HEK293 (cell line): ENCODE results near the gene GMPPB.
"Not testable (repeated sequence)": the region's sequence is repeated elsewhere in the genome, so short reads cannot be mapped to it uniquely, and the experiment has no call there.

ENCODE experiments used
- CTCF ChIA-PET: fragments of 350-600 bp; formaldehyde crosslinking; extraction: SDS; loops from one replicate; lab custom pipeline; 2021; ENCODE audit warnings: antibody characterized with exemption; lab: Yijun Ruan, JAX
- POLR2A ChIA-PET: fragments of 300-600 bp; formaldehyde crosslinking; extraction: SDS; loops from one replicate; lab custom pipeline; 2020; ENCODE audit warnings: antibody characterized with exemption, inconsistent platforms; lab: Yijun Ruan, JAX
- H3K27ac ChIP-seq: fragments of 200-500 bp; sonication (Bioruptor generic); 2 replicates; pipeline ENCODE4 v1.5.1; 2014; ENCODE audit warnings: low read depth, low read length, control low read depth, inconsistent platforms; ENCODE audit errors: extremely low read depth
- H3K36me3 ChIP-seq, 2 experiments: fragments of 200-500 bp in 1 of 2; sonication (Bioruptor generic) in 1 of 2; 1 replicate in 1 of 2; 2 replicates in 1 of 2; pipeline ENCODE4 v1.5.1; 2014 to 2017; ENCODE audit warnings: inconsistent platforms in 2 of 2, low read length in 2 of 2; ENCODE audit not compliant: control insufficient read depth in 2 of 2, insufficient read depth in 1 of 2
- H3K4me1 ChIP-seq: fragments of 200-500 bp; sonication (Bioruptor generic); 2 replicates; pipeline ENCODE4 v1.5.1; 2014; ENCODE audit warnings: mild to moderate bottlenecking, low read length, inconsistent platforms; ENCODE audit not compliant: control insufficient read depth, insufficient read depth
- H3K4me3 ChIP-seq: 2 replicates; pipeline ENCODE4 v1.5.1; 2011; ENCODE audit warnings: low read depth, mild to moderate bottlenecking, control low read depth, low read length, moderate library complexity
- H3K9me3 ChIP-seq: fragments of 200-500 bp; sonication (Bioruptor generic); 2 replicates; pipeline ENCODE4 v1.5.1; 2014; ENCODE audit warnings: low read depth, low read length, inconsistent platforms; ENCODE audit not compliant: control insufficient read depth, insufficient read depth
- KLF10 ChIP-seq: fragments of 450-650 bp; IDR thresholded peaks from 2 replicates; pipeline ENCODE4 v1.5.1; 2018; ENCODE audit warnings: missing biosample characterization, mild to moderate bottlenecking, missing genetic modification characterization
- ZNF16 ChIP-seq: fragments of 450-650 bp; formaldehyde crosslinking; IDR thresholded peaks from 2 replicates; pipeline ENCODE4 v1.5.1; 2016; ENCODE audit warnings: low read depth, missing biosample characterization, missing genetic modification characterization
- ZNF544 ChIP-seq: fragments of 450-650 bp; formaldehyde crosslinking; IDR thresholded peaks from 2 replicates; pipeline ENCODE4 v1.5.0; 2017; ENCODE audit warnings: missing biosample characterization, missing genetic modification characterization
- ZNF571 ChIP-seq: fragments of 450-650 bp; formaldehyde crosslinking; IDR thresholded peaks from 2 replicates; pipeline ENCODE4 v1.5.0; 2017; ENCODE audit warnings: missing biosample characterization, missing genetic modification characterization
- ZXDB ChIP-seq: fragments of 450-650 bp; formaldehyde crosslinking; IDR thresholded peaks from 2 replicates; pipeline ENCODE4 v1.5.1; 2016; ENCODE audit warnings: missing biosample characterization, missing genetic modification characterization
- TF ChIP-seq, protein P1 (sequence below): fragments of 450-650 bp; formaldehyde crosslinking; IDR thresholded peaks from 2 replicates; pipeline ENCODE4 v1.5.1; 2016; ENCODE audit warnings: missing biosample characterization, missing genetic modification characterization
- TF ChIP-seq, protein P2 (sequence below): fragments of 450-650 bp; formaldehyde crosslinking; IDR thresholded peaks from 2 replicates; pipeline ENCODE4 v1.5.1; 2016; ENCODE audit warnings: missing biosample characterization, missing genetic modification characterization
- TF ChIP-seq, protein P3 (sequence below): fragments of 450-650 bp; formaldehyde crosslinking; IDR thresholded peaks from 2 replicates; pipeline ENCODE4 v1.5.1; 2016; ENCODE audit warnings: missing biosample characterization, missing genetic modification characterization
- TF ChIP-seq, protein P4 (sequence below): fragments of 450-650 bp; formaldehyde crosslinking; optimal IDR thresholded peaks from 2 replicates; pipeline ENCODE3; 2016; ENCODE audit warnings: missing biosample characterization, mild to moderate bottlenecking, missing genetic modification characterization

Gene GMPPB

DNA sequence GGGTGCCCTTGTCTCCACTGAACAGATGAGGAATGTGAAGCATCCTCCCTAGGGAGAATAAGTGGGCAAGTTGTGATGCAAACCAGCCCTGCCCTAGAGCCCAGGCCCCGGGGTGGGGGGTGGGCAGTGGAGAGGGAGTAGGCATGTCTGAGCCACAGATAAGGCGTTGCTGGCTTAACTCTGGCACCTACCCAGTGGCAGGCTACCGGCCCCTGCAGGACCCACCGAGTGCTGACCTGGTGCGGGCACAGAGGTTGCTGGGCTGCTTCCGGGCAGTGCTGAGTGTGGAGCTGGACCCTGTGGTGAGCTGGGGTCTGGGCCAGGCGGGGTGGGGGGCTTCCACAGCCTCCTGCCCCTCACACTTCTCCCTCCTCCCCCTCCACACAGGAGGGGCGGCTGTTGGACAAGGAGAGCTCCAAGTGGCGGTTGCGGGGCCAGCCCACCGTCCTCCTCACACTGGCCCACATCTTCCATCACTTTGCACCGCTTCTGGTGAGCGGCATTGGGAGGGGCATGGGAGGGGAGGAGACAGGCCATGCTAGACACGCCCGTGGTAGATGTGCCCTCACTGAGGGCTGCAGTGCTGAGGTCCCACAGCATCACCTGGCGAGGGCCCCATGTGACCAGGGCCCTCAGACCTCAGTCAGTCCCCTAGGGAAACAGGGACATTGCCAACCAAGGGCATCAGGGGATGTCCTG is 24.3 kb downstream of the GMPPB start:
- no peak overlapping the region for H3K27ac ChIP-seq
- TF ChIP-seq ZXDB, result no peak
- TF ChIP-seq, protein P1, sequence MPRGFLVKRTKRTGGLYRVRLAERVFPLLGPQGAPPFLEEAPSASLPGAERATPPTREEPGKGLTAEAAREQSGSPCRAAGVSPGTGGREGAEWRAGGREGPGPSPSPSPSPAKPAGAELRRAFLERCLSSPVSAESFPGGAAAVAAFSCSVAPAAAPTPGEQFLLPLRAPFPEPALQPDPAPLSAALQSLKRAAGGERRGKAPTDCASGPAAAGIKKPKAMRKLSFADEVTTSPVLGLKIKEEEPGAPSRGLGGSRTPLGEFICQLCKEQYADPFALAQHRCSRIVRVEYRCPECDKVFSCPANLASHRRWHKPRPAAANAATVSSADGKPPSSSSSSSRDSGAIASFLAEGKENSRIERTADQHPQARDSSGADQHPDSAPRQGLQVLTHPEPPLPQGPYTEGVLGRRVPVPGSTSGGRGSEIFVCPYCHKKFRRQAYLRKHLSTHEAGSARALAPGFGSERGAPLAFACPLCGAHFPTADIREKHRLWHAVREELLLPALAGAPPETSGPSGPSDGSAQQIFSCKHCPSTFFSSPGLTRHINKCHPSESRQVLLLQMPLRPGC (tag by site-specific recombination), result no peak
- TF ChIP-seq, protein P2, sequence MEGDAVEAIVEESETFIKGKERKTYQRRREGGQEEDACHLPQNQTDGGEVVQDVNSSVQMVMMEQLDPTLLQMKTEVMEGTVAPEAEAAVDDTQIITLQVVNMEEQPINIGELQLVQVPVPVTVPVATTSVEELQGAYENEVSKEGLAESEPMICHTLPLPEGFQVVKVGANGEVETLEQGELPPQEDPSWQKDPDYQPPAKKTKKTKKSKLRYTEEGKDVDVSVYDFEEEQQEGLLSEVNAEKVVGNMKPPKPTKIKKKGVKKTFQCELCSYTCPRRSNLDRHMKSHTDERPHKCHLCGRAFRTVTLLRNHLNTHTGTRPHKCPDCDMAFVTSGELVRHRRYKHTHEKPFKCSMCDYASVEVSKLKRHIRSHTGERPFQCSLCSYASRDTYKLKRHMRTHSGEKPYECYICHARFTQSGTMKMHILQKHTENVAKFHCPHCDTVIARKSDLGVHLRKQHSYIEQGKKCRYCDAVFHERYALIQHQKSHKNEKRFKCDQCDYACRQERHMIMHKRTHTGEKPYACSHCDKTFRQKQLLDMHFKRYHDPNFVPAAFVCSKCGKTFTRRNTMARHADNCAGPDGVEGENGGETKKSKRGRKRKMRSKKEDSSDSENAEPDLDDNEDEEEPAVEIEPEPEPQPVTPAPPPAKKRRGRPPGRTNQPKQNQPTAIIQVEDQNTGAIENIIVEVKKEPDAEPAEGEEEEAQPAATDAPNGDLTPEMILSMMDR (tag by site-specific recombination), result no peak
- no peak for TF ChIP-seq KLF10 (tag by site-specific recombination)
- TF ChIP-seq, protein P3, sequence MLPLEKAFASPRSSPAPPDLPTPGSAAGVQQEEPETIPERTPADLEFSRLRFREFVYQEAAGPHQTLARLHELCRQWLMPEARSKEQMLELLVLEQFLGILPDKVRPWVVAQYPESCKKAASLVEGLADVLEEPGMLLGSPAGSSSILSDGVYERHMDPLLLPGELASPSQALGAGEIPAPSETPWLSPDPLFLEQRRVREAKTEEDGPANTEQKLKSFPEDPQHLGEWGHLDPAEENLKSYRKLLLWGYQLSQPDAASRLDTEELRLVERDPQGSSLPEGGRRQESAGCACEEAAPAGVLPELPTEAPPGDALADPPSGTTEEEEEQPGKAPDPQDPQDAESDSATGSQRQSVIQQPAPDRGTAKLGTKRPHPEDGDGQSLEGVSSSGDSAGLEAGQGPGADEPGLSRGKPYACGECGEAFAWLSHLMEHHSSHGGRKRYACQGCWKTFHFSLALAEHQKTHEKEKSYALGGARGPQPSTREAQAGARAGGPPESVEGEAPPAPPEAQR, result no peak
- no peak for TF ChIP-seq ZNF571
- TF ChIP-seq, protein P4, sequence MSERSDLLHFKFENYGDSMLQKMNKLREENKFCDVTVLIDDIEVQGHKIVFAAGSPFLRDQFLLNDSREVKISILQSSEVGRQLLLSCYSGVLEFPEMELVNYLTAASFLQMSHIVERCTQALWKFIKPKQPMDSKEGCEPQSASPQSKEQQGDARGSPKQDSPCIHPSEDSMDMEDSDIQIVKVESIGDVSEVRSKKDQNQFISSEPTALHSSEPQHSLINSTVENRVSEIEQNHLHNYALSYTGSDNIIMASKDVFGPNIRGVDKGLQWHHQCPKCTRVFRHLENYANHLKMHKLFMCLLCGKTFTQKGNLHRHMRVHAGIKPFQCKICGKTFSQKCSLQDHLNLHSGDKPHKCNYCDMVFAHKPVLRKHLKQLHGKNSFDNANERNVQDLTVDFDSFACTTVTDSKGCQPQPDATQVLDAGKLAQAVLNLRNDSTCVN (tag by site-specific recombination), result no peak
- TF ChIP-seq ZNF16 (tag by site-specific recombination), result no peak
- TF ChIP-seq ZNF544 (tag by site-specific recombination), result no peak
- TF ChIP-seq, all 188 proteins: peak for 0
- H3K4me1 ChIP-seq, result no peaks in the 10 kb centered on the region
- CTCF ChIA-PET, result interaction anchor here (3.4 kb wide), 1 partner anchor 160 kb away, joined by 17 read pairs; no protein-coding TSS in a partner anchor
- POLR2A ChIA-PET, result no interaction called here
- no peaks in the 10 kb centered on the region for H3K9me3 ChIP-seq
- H3K36me3 ChIP-seq, result peaks cover 0 to 75% of the 10 kb centered on the region in 2 experiments; a peak in 1 of 3 replicates
- H3K4me3 ChIP-seq, result no peak overlapping the region

DNA sequence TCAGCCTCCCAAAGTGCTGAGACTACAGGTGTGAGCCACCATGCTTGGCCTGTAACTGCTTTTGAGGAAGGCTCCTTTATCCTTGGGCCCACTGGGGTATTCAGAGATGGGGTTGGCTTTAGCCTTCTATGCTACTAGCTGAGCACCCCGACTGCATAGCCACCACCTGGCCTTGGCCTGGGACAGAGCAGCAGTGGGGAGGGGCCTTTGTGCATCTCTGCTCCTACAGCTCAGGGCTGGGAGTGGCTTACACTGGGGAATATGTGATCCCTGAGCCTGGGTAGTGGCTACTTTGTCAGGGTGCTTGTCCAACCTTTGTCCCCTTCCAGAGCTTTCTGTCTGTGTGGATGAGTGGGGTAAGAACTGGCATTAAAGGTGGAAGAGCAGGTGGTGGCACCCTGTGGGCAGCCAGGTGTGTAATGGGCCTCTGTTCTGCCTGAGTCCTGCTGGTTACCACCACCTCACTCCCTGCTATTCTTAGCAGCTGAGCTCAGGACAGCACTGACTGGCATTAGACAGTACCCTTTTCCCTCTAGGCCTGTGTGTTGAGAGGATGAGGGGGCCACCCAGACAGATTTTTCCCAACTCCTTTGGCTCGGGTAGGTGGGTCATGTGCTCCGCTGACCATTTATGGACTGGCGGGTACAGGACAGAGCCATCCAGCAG is 28.3 kb downstream of the GMPPB start:
- H3K4me1 ChIP-seq, POLR2A ChIA-PET: not testable (repeated sequence)
- CTCF ChIA-PET, result interaction anchor here (0.6 kb wide), 1 partner anchor 11 kb away, joined by 3 read pairs; no protein-coding TSS in a partner anchor

DNA sequence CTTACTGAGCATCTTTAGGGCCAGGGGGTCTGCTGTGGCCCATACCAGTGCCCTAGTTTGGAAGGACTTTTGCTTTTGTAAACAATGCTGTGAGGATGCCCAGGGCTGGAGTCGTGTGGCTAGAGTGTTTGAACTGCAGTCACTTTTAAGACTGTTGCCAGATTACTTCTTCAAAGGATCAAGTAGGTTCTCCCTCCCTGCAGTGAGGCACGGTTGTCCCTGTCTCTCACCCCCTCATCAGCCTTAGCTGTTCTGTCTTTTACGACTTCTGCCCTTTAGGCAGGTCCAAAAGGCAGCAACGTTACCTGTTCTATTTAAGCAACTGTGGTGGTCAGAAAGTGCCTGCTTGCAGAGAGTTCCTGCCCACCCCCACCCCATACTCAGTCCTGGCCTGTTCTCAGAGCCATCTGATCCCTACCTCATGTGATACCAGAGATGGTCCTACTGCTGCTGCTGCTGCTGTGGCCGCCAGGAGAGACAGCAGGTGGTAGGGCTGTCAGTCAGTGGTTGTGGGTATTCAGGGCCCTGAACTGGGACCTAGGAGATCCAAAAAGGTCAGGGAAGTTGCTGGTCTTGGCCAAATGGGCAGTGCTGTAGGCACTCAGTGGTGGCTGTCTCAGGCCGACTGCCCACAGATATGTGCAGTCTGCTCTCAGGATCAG is 29.2 kb downstream of the GMPPB start:
- CTCF ChIA-PET, POLR2A ChIA-PET: not testable (repeated sequence)
- H3K36me3 ChIP-seq, result peaks cover 0 to 27% of the 10 kb centered on the region in 2 experiments; a peak in 1 of 3 replicates

More for the DNA sequence above, 28.3 kb downstream of the GMPPB start:
- peaks cover 0 to 37% of the 10 kb centered on the region in 2 experiments; a peak in 1 of 3 replicates for H3K36me3 ChIP-seq
- not testable (repeated sequence) for H3K27ac ChIP-seq, H3K4me3 ChIP-seq, H3K9me3 ChIP-seq

DNA sequence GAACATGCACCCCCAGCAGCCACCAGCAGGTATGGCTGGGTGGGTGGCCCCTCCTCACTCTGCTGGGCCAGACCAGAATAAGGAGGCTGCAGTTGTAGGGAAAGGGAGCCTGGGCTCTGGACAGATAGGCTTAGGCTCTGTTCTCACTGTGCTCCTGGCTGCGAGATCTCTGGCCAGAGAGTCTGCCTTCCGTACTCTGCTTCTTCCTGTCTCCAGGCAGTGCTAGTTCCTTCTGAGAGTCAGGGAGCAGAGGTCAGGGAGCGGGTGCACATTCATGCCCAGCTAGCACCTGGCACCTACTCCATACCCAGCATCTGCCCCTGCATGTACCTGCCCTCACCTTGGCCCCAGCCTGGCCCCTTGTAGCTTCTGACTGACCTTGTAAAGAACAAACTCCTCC is 32.3 kb downstream of the GMPPB start:
- H3K4me1 ChIP-seq, H3K9me3 ChIP-seq, CTCF ChIA-PET, H3K36me3 ChIP-seq, POLR2A ChIA-PET, H3K27ac ChIP-seq, H3K4me3 ChIP-seq: not testable (repeated sequence)

More for the DNA sequence above, 29.2 kb downstream of the GMPPB start:
- not testable (repeated sequence) for H3K4me3 ChIP-seq, H3K27ac ChIP-seq, H3K9me3 ChIP-seq, H3K4me1 ChIP-seq

DNA sequence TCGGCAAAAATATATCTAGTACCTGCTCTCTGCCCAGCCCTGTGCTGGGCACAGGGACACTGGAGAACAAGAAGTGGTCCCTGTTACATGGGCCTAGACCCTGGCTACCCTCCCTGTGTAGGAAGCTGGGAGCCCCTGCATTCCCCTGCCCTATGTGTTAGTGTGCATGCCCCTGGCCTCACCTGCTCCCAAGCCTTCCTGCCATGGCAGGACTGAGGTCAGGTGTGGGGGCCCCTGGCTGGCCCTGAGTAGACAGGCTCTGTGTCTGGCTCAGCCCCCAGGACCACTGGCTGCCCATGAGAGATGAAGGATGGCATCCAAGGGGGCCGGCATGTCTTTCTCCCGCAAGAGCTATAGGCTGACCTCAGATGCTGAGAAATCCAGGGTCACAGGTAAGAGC is 32.9 kb downstream of the GMPPB start:
- H3K27ac ChIP-seq, H3K9me3 ChIP-seq, H3K36me3 ChIP-seq, H3K4me3 ChIP-seq, CTCF ChIA-PET, POLR2A ChIA-PET, H3K4me1 ChIP-seq: not testable (repeated sequence)
